ENCODE results near the gene STING1. TPM values are rescaled to one million over a fixed set of nuclear protein-coding genes. Genes with fewer than 3 reads are reported as not detected.

Gene STING1
- total and polyA plus RNA-seq, 2 of the 13 experiments (the other 11 are each of a cell fraction or from before 2014, with no cell fraction given), result 1.3 to 4.4 TPM

DNA sequence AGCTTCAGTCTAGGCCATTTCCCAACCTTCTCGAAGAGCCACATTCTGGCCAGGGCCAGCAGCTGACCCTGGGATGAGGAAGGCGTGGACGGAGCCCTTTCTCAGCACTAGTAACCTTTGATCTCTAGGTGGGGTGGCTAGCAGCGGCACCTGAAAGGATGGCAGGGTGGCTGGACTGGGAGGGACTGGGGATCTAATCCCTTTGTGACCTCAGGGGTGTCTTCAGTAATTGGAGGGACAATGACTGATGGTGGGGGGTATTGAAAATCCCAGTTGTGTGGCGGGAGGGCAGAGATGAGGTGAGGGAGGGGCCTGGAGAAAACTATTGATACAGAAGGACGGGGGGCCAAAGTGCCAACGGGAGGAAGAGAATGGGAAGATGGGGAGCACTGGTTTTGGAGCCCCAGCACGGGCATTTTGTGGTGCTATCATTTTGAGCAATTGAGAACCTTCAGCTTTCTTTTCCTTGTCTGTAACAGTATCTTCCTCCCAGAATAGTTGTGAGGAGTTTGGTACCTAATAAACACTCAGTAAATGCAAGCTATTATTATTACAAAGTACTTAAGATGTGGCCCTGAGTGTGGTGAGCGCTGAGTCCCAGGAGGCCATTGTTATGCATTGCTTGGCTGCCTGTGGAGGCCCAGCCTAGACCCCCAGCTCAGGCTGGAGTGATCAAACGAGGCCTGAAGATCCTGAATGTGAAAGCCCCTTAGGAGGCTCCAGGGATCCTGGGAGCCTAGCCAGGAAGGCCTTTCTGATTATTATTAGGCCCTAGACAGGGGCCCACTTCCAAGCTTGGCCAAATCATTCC lies 41.3 kb upstream of the STING1 start (continued):
- TF ChIP-seq MBD4 (IDR thresholded peaks at IDR 0.05; ENCODE audit: borderline replicate concordance, low read length), result no peak
- TF ChIP-seq ZEB1 (IDR thresholded peaks at IDR 0.05; ENCODE audit: insufficient replicate concordance, low read depth), result no peak
- TF ChIP-seq ZIK1 (CRISPR knock-in tag; IDR thresholded peaks at IDR 0.05; ENCODE audit: borderline replicate concordance, low read depth), result no peak
- TF ChIP-seq ARHGAP35 (CRISPR knock-in tag; IDR thresholded peaks at IDR 0.05; ENCODE audit: borderline replicate concordance), result no peak
- TF ChIP-seq CREM (IDR thresholded peaks at IDR 0.05), result peak; percentile 32; the same call in 1 of the 2 replicates
- no peak for TF ChIP-seq CREM (CRISPR knock-in tag; IDR thresholded peaks at IDR 0.05)
- no peak for TF ChIP-seq SSRP1 (CRISPR knock-in tag; IDR thresholded peaks at IDR 0.05)
- no peak for TF ChIP-seq AGO1 (IDR thresholded peaks at IDR 0.05; ENCODE audit: low read depth, low read length, poor library complexity, severe bottlenecking)
- TF ChIP-seq PITX1 (CRISPR knock-in tag; IDR thresholded peaks at IDR 0.05), result peak; percentile 78; the same call in 1 of the 2 replicates
- TF ChIP-seq ZNF350 (CRISPR knock-in tag; IDR thresholded peaks at IDR 0.05; ENCODE audit: borderline replicate concordance, low read depth), result 0 out of 2 replicates have a peak, but pooled peaks have one; percentile 18
- TF ChIP-seq, protein P1, sequence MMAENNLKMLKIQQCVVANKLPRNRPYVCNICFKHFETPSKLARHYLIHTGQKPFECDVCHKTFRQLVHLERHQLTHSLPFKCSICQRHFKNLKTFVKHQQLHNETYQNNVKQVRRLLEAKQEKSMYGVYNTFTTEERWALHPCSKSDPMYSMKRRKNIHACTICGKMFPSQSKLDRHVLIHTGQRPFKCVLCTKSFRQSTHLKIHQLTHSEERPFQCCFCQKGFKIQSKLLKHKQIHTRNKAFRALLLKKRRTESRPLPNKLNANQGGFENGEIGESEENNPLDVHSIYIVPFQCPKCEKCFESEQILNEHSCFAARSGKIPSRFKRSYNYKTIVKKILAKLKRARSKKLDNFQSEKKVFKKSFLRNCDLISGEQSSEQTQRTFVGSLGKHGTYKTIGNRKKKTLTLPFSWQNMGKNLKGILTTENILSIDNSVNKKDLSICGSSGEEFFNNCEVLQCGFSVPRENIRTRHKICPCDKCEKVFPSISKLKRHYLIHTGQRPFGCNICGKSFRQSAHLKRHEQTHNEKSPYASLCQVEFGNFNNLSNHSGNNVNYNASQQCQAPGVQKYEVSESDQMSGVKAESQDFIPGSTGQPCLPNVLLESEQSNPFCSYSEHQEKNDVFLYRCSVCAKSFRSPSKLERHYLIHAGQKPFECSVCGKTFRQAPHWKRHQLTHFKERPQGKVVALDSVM (CRISPR knock-in tag; IDR thresholded peaks at IDR 0.05), result no peak
- TF ChIP-seq ZFP90 (CRISPR knock-in tag; IDR thresholded peaks at IDR 0.05; ENCODE audit: borderline replicate concordance), result no peak
- TF ChIP-seq, protein P2, sequence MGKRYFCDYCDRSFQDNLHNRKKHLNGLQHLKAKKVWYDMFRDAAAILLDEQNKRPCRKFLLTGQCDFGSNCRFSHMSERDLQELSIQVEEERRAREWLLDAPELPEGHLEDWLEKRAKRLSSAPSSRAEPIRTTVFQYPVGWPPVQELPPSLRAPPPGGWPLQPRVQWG (CRISPR knock-in tag; IDR thresholded peaks at IDR 0.05; ENCODE audit: borderline replicate concordance, low read depth), result no peak
- TF ChIP-seq MYC (CRISPR knock-in tag; IDR thresholded peaks at IDR 0.05; ENCODE audit: borderline replicate concordance), result peak; percentile 25; the same call in 1 of the 2 replicates
- peak; percentile 82 for TF ChIP-seq TCF7 (IDR thresholded peaks at IDR 0.05; ENCODE audit: low read depth)
- TF ChIP-seq TBX2 (CRISPR knock-in tag; IDR thresholded peaks at IDR 0.05; ENCODE audit: borderline replicate concordance), result peak; percentile 65; the same call in 1 of the 2 replicates
- TF ChIP-seq IRF1 (CRISPR knock-in tag; IDR thresholded peaks at IDR 0.05; ENCODE audit: low read depth), result no peak
- TF ChIP-seq PLRG1 (conservative IDR thresholded peaks at IDR 0.05), result no peak
- no peak for TF ChIP-seq ZNF451 (CRISPR knock-in tag; IDR thresholded peaks at IDR 0.05)
- TF ChIP-seq STAT5B (CRISPR knock-in tag; IDR thresholded peaks at IDR 0.05), result no peak
- TF ChIP-seq ZNF556 (CRISPR knock-in tag; IDR thresholded peaks at IDR 0.05; ENCODE audit: borderline replicate concordance), result no peak
- TF ChIP-seq, protein P3, sequence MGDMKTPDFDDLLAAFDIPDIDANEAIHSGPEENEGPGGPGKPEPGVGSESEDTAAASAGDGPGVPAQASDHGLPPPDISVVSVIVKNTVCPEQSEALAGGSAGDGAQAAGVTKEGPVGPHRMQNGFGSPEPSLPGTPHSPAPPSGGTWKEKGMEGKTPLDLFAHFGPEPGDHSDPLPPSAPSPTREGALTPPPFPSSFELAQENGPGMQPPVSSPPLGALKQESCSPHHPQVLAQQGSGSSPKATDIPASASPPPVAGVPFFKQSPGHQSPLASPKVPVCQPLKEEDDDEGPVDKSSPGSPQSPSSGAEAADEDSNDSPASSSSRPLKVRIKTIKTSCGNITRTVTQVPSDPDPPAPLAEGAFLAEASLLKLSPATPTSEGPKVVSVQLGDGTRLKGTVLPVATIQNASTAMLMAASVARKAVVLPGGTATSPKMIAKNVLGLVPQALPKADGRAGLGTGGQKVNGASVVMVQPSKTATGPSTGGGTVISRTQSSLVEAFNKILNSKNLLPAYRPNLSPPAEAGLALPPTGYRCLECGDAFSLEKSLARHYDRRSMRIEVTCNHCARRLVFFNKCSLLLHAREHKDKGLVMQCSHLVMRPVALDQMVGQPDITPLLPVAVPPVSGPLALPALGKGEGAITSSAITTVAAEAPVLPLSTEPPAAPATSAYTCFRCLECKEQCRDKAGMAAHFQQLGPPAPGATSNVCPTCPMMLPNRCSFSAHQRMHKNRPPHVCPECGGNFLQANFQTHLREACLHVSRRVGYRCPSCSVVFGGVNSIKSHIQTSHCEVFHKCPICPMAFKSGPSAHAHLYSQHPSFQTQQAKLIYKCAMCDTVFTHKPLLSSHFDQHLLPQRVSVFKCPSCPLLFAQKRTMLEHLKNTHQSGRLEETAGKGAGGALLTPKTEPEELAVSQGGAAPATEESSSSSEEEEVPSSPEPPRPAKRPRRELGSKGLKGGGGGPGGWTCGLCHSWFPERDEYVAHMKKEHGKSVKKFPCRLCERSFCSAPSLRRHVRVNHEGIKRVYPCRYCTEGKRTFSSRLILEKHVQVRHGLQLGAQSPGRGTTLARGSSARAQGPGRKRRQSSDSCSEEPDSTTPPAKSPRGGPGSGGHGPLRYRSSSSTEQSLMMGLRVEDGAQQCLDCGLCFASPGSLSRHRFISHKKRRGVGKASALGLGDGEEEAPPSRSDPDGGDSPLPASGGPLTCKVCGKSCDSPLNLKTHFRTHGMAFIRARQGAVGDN (CRISPR knock-in tag; IDR thresholded peaks at IDR 0.05), result peak; percentile 78

Data from HepG2 (cell line).